HepG2 (cell line): ENCODE measurements around the gene SLC34A3. TPM values are rescaled to one million over a fixed set of nuclear protein-coding genes. Genes with fewer than 3 reads are reported as not detected.

Experiments used
- AGO1 ChIP-seq: fragments of 200-400 bp; formaldehyde crosslinking; IDR thresholded peaks from 2 replicates; pipeline ENCODE4 v1.6.1; 2017; ENCODE audit warnings: mild to moderate bottlenecking, low read depth, low read length, moderate library complexity; ENCODE audit not compliant: poor library complexity, severe bottlenecking
- ELF3 ChIP-seq: IDR thresholded peaks from 2 replicates; pipeline ENCODE4 v1.6.1; 2016; ENCODE audit warnings: missing genetic modification reagents, missing compliant biosample characterization
- FIP1L1 ChIP-seq: fragments of 200-400 bp; formaldehyde crosslinking; IDR thresholded peaks from 2 replicates; pipeline ENCODE4 v1.6.1; 2018; ENCODE audit warnings: low read depth, mild to moderate bottlenecking, low read length, moderate library complexity, borderline replicate concordance; ENCODE audit not compliant: insufficient read depth
- HDAC1 ChIP-seq: sonication (generic); formaldehyde crosslinking; IDR thresholded peaks from 2 replicates; pipeline ENCODE4 v1.5.1; 2020; ENCODE audit warnings: mild to moderate bottlenecking, missing genetic modification reagents
- HNRNPH1 ChIP-seq: fragments of 200-400 bp; formaldehyde crosslinking; optimal IDR thresholded peaks from 2 replicates; pipeline ENCODE3; 2017; ENCODE audit warnings: mild to moderate bottlenecking, low read depth, low read length
- ISL2 ChIP-seq: sonication (generic); formaldehyde crosslinking; IDR thresholded peaks from 2 replicates; pipeline ENCODE4 v1.5.0; 2020; ENCODE audit warnings: missing genetic modification reagents
- KDM3A ChIP-seq: IDR thresholded peaks from 2 replicates; pipeline ENCODE4 v1.6.1; 2018; ENCODE audit warnings: low read depth, missing compliant biosample characterization
- KDM4B ChIP-seq: sonication (generic); formaldehyde crosslinking; IDR thresholded peaks from 2 replicates; pipeline ENCODE4 v1.4.0; 2020; ENCODE audit warnings: missing genetic modification reagents
- MED1 ChIP-seq: sonication (generic); formaldehyde crosslinking; IDR thresholded peaks from 2 replicates; pipeline ENCODE4 v1.4.0; 2020; ENCODE audit warnings: missing genetic modification reagents
- NFIC ChIP-seq: IDR thresholded peaks from 2 replicates; pipeline ENCODE4 v1.6.1; 2012; ENCODE audit warnings: mild to moderate bottlenecking, low read length, inconsistent platforms
- NFYB ChIP-seq: sonication (generic); formaldehyde crosslinking; IDR thresholded peaks from 2 replicates; pipeline ENCODE4 v1.4.0; 2020; ENCODE audit warnings: missing genetic modification reagents
- PCBP2 ChIP-seq: fragments of 200-400 bp; formaldehyde crosslinking; optimal IDR thresholded peaks from 2 replicates; pipeline ENCODE3; 2018; ENCODE audit warnings: low read length, low read depth; ENCODE audit not compliant: poor library complexity, severe bottlenecking
- RORA ChIP-seq: sonication (generic); formaldehyde crosslinking; IDR thresholded peaks from 2 replicates; pipeline ENCODE4 v1.5.0; 2020; ENCODE audit warnings: mild to moderate bottlenecking, missing genetic modification reagents, moderate library complexity
- SRSF1 ChIP-seq: fragments of 200-400 bp; formaldehyde crosslinking; optimal IDR thresholded peaks from 2 replicates; pipeline ENCODE3; 2017; ENCODE audit warnings: mild to moderate bottlenecking, low read depth, low read length, moderate library complexity
- ZFY ChIP-seq: sonication (generic); formaldehyde crosslinking; IDR thresholded peaks from 2 replicates; pipeline ENCODE4 v1.4.0; 2020; ENCODE audit warnings: missing genetic modification reagents
- ZNF10 ChIP-seq: sonication (generic); formaldehyde crosslinking; IDR thresholded peaks from 2 replicates; pipeline ENCODE4 v1.4.0; 2020; ENCODE audit warnings: mild to moderate bottlenecking, low read depth, missing genetic modification reagents, borderline replicate concordance
- ZNF225 ChIP-seq: sonication (generic); formaldehyde crosslinking; IDR thresholded peaks from 2 replicates; pipeline ENCODE4 v1.4.0; 2020; ENCODE audit warnings: mild to moderate bottlenecking, missing genetic modification reagents
- ZNF296 ChIP-seq: sonication (generic); formaldehyde crosslinking; conservative IDR thresholded peaks from 2 replicates; pipeline ENCODE4 v1.5.0; 2020; ENCODE audit warnings: mild to moderate bottlenecking, missing genetic modification reagents
- ZNF337 ChIP-seq: sonication (generic); formaldehyde crosslinking; IDR thresholded peaks from 2 replicates; pipeline ENCODE4 v1.5.1; 2020; ENCODE audit warnings: missing genetic modification reagents, low read depth, mild to moderate bottlenecking, borderline replicate concordance
- ZNF430 ChIP-seq: sonication (generic); formaldehyde crosslinking; IDR thresholded peaks from 2 replicates; pipeline ENCODE4 v1.9.0; 2021; ENCODE audit warnings: mild to moderate bottlenecking, missing genetic modification reagents
- ZNF768 ChIP-seq: sonication (generic); formaldehyde crosslinking; IDR thresholded peaks from 2 replicates; pipeline ENCODE4 v1.4.0; 2020; ENCODE audit warnings: missing genetic modification reagents
- ZNF792 ChIP-seq: IDR thresholded peaks from 2 replicates; pipeline ENCODE4 v1.6.1; 2016
- polyA plus RNA-seq, 8 experiments: library from polyadenylated mRNA; depleted of rRNA in 3 of 8; stranded (reverse) in 7 of 8; unstranded in 1 of 8; fragments of >200 nt; fragmentation: Illumina TruSeq in 4 of 8; extraction: Trizol in 4 of 8; gene quantifications; 2 replicates each; pipeline versions ENCODE4 v1.2.1 to v1.2.3, GENCODE V29; 2011 to 2016; ENCODE audit warnings: low read depth in 4 of 8, missing spikeins in 1 of 8, mixed read lengths in 1 of 8; ENCODE audit not compliant: insufficient read depth in 1 of 8
- total RNA-seq, 5 experiments: library from RNA; depleted of rRNA; stranded (reverse); fragments of >200 nt; fragmentation: Illumina TruSeq; extraction: Trizol; gene quantifications; 2 replicates each; pipeline ENCODE4 v1.2.3, GENCODE V29; 2016; ENCODE audit warnings: low read depth in 1 of 5
- TF ChIP-seq, protein P1 (sequence below): sonication (generic); formaldehyde crosslinking; IDR thresholded peaks from 2 replicates; pipeline ENCODE4 v1.9.0; 2021; ENCODE audit warnings: missing genetic modification reagents, borderline replicate concordance
- TF ChIP-seq, protein P2 (sequence below): sonication (generic); formaldehyde crosslinking; IDR thresholded peaks from 2 replicates; pipeline ENCODE4 v1.5.1; 2020; ENCODE audit warnings: mild to moderate bottlenecking, missing genetic modification reagents, borderline replicate concordance
- TF ChIP-seq, protein P3 (sequence below): IDR thresholded peaks from 2 replicates; pipeline ENCODE4 v1.6.1; 2016; ENCODE audit warnings: missing compliant biosample characterization, missing genetic modification reagents, borderline replicate concordance
- TF ChIP-seq, protein P4 (sequence below), 2 experiments: fragments of 450-650 bp in 1 of 2; sonication (generic) in 1 of 2; formaldehyde crosslinking; IDR thresholded peaks; 2 replicates each; pipeline versions ENCODE4 v1.5.0 to v1.8.0; 2020 to 2022; ENCODE audit warnings: mild to moderate bottlenecking in 1 of 2, missing genetic modification reagents in 1 of 2

The SLC34A3 gene
- total and polyA plus RNA-seq, 2 of the 13 experiments (the other 11 are each of a cell fraction or from before 2014, with no cell fraction given) = 0.07 to 1.0 TPM

DNA sequence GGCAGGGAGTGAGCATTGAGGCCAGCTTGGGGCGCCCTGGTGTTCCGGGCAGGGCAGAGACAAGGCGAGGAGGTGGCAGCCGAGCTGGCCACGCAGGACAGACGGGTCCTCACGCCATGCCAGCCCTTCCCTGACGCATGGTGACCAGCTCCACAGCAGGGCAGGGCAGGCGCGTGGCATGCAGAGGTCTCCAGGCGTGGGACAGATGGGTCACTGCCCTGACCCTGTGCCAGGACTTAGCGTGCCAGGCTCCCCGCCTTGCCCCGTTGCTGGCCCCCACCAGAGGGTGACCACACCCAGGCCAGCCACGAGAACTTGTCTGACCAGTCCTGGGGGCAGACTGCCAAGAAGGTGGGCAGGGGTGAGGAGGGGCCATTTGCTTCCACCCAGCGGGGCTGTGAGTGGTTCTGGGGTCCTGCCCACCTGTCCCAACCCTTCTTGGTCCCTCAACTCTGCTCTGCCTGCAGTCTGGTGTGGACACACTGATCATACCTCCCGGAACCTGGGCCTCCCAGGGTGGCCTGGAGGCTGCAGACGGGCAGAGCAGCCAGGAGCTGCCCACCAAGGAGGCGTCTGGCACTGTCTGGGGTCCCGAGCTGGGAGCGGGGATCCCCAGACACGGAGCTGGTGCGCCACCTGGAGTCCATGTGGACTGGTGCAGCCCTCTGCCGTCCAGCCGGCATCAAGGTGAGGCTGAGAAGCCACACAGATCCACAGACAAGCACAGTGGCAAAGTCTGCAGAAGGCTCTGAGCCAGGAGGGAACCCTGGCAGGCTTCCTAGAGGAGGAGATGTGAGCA lies 3.4 kb upstream of the SLC34A3 start, which contains the start of gene RNF224 (continued):
- TF ChIP-seq, protein P1, sequence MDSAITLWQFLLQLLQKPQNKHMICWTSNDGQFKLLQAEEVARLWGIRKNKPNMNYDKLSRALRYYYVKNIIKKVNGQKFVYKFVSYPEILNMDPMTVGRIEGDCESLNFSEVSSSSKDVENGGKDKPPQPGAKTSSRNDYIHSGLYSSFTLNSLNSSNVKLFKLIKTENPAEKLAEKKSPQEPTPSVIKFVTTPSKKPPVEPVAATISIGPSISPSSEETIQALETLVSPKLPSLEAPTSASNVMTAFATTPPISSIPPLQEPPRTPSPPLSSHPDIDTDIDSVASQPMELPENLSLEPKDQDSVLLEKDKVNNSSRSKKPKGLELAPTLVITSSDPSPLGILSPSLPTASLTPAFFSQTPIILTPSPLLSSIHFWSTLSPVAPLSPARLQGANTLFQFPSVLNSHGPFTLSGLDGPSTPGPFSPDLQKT (CRISPR knock-in tag) = no peak
- TF ChIP-seq PCBP2 (peak; percentile 89), ZFY (CRISPR knock-in tag) (peak; percentile 20; the same call in 1 of the 2 replicates), ISL2 (CRISPR knock-in tag) (no peak), ZNF768 (0 out of 2 replicates have a peak, but pooled peaks have one; percentile 12), RORA (CRISPR knock-in tag) (no peak), NFIC (no peak), ZNF430 (no peak), ZNF225 (CRISPR knock-in tag) (0 out of 2 replicates have a peak, but pooled peaks have one; percentile 28), AGO1 (peak; percentile 93), ZNF337 (CRISPR knock-in tag) (no peak; the same call in 1 of the 2 replicates), HNRNPH1 (no peak), SRSF1 (no peak), KDM4B (CRISPR knock-in tag) (0 out of 2 replicates have a peak, but pooled peaks have one; percentile 49), ZNF10 (CRISPR knock-in tag) (no peak), ZNF296 (no peak), MED1 (CRISPR knock-in tag) (peak; percentile 46), KDM3A (CRISPR knock-in tag) (0 out of 2 replicates have a peak, but pooled peaks have one; percentile 20), FIP1L1 (no peak), NFYB (CRISPR knock-in tag) (no peak), HDAC1 (peak; percentile 50; the same call in 1 of the 2 replicates), ELF3 (CRISPR knock-in tag) (peak; percentile 21; the same call in 1 of the 2 replicates), ZNF792 (0 out of 2 replicates have a peak, but pooled peaks have one; percentile 21)
- TF ChIP-seq, protein P2, sequence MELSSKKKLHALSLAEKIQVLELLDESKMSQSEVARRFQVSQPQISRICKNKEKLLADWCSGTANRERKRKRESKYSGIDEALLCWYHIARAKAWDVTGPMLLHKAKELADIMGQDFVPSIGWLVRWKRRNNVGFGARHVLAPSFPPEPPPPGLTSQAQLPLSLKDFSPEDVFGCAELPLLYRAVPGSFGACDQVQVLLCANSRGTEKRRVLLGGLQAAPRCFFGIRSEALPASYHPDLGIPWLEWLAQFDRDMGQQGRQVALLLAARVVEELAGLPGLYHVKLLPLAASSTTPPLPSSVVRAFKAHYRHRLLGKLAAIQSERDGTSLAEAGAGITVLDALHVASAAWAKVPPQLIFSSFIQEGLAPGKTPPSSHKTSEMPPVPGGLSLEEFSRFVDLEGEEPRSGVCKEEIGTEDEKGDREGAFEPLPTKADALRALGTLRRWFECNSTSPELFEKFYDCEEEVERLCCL = no peak
- TF ChIP-seq, protein P3, sequence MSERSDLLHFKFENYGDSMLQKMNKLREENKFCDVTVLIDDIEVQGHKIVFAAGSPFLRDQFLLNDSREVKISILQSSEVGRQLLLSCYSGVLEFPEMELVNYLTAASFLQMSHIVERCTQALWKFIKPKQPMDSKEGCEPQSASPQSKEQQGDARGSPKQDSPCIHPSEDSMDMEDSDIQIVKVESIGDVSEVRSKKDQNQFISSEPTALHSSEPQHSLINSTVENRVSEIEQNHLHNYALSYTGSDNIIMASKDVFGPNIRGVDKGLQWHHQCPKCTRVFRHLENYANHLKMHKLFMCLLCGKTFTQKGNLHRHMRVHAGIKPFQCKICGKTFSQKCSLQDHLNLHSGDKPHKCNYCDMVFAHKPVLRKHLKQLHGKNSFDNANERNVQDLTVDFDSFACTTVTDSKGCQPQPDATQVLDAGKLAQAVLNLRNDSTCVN = no peak
- TF ChIP-seq, protein P4, sequence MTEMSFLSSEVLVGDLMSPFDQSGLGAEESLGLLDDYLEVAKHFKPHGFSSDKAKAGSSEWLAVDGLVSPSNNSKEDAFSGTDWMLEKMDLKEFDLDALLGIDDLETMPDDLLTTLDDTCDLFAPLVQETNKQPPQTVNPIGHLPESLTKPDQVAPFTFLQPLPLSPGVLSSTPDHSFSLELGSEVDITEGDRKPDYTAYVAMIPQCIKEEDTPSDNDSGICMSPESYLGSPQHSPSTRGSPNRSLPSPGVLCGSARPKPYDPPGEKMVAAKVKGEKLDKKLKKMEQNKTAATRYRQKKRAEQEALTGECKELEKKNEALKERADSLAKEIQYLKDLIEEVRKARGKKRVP (CRISPR knock-in tag; IDR thresholded peaks at IDR 0.05) = no peak
